Measurements from ENCODE around the gene PRDM5.

Gene PRDM5

DNA sequence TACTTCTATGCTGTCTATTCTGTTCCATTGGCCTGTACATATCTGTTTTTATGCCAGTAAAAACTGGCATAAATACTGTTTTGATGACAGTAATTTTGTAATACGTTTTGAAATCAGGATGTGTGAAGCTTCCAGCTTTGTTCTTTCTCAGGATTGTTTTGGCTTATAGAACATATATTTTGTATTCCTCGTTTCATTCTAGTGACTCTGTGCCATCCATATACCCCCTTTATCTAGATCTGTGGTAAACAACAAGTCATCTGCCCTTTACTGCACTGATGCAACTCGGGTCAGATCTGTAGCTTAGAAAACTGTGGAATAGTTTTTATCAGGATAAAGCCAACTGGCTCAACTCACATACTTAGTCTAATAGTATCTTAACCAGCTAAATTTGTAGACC is 233.7 kb downstream of the PRDM5 start:
- H3K9me3 Mint-ChIP-seq: no peaks in the 10 kb centered on the region
- H3K27ac Mint-ChIP-seq: no peak overlapping the region
- H3K27me3 Mint-ChIP-seq: no peaks in the 10 kb centered on the region
- CTCF ChIA-PET: no interaction called here
- H3K4me3 Mint-ChIP-seq: no peak overlapping the region
- DNase-seq: no peak
- no peaks in the 10 kb centered on the region for H3K36me3 Mint-ChIP-seq
- no peaks in the 10 kb centered on the region for H3K4me1 Mint-ChIP-seq

DNA sequence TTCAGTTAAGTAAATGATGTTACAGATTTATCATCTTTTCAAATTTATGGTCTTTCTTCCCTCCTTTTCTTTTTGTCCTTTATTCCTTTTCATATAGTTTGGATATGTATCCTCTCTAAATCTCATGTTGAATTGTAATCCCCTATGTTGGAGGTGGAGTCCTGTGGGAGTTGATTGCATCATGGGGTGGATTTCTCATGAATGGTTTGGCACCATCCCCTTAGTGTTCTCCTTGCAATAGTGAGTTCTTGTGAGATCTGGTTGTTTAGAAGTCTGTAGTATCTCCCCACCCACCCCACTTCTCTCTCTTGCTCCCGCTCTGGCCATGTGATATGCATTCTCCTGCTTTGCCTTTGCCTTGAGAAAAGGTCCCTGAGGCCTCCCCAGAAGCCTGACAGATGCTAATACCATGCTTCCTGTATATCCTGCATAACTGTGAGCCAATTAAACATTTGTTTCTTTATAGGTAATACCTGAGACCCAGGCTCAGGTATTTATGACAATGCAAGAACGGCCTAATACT is 236.7 kb downstream of the PRDM5 start:
- no peak for DNase-seq
- H3K27ac Mint-ChIP-seq: no peak overlapping the region
- CTCF ChIA-PET: no interaction called here
- no peaks in the 10 kb centered on the region for H3K27me3 Mint-ChIP-seq
- peaks cover 1% of the 10 kb centered on the region for H3K4me1 Mint-ChIP-seq
- no peaks in the 10 kb centered on the region for H3K9me3 Mint-ChIP-seq
- no peak overlapping the region for H3K4me3 Mint-ChIP-seq
- no peaks in the 10 kb centered on the region for H3K36me3 Mint-ChIP-seq

GRCh38 chr4:120683897-120684540 is 238.5 kb downstream of the PRDM5 start:
- no peaks in the 10 kb centered on the region for H3K27me3 Mint-ChIP-seq
- no peak for DNase-seq

GRCh38 chr4:120682981-120683380 is 239.5 kb downstream of the PRDM5 start:
- no peaks in the 10 kb centered on the region for H3K27me3 Mint-ChIP-seq
- CTCF ChIA-PET: no interaction called here
- DNase-seq: no peak
- H3K9me3 Mint-ChIP-seq: no peaks in the 10 kb centered on the region
- no peak overlapping the region for H3K27ac Mint-ChIP-seq
- H3K4me1 Mint-ChIP-seq: peaks cover 2% of the 10 kb centered on the region
- no peaks in the 10 kb centered on the region for H3K36me3 Mint-ChIP-seq
- no peak overlapping the region for H3K4me3 Mint-ChIP-seq

More at GRCh38 chr4:120683897-120684540, 238.5 kb downstream of the PRDM5 start:
- Mint-ChIP-seq H3K4me3 (no peak overlapping the region), H3K36me3 (no peaks in the 10 kb centered on the region), H3K9me3 (no peaks in the 10 kb centered on the region), H3K4me1 (peaks cover 2% of the 10 kb centered on the region), H3K27ac (no peak overlapping the region)
- CTCF ChIA-PET: no interaction called here

GRCh38 chr4:120680647-120681228 is 241.8 kb downstream of the PRDM5 start:
- no peaks in the 10 kb centered on the region for H3K36me3 Mint-ChIP-seq
- CTCF ChIA-PET: no interaction called here
- H3K27ac Mint-ChIP-seq: no peak overlapping the region

DNA sequence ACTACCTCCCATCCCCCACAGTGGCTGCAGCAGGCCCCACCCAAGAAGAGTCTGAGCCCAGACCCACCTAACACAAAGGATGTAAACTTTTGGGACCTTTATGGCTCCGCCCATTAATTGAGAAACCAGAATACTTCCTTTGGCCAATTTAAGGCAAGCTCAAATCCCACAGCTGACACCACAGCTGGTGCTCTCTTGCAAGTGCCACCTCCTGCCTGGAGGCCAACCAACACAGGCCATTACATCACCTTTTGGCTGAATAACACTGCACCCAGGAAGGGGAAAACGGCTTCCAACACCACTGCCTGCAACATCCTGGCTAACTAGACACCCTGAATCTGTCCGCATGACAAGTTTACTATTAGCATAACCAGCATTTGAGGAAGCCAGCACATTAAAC is 248.8 kb downstream of the PRDM5 start:
- no peaks in the 10 kb centered on the region for H3K9me3 Mint-ChIP-seq
- H3K36me3 Mint-ChIP-seq: no peaks in the 10 kb centered on the region
- no peaks in the 10 kb centered on the region for H3K4me1 Mint-ChIP-seq
- CTCF ChIA-PET: no interaction called here
- H3K4me3 Mint-ChIP-seq: no peak overlapping the region
- H3K27ac Mint-ChIP-seq: no peak overlapping the region
- no peak for DNase-seq
- H3K27me3 Mint-ChIP-seq: no peaks in the 10 kb centered on the region

More at GRCh38 chr4:120680647-120681228, 241.8 kb downstream of the PRDM5 start:
- no peaks in the 10 kb centered on the region for H3K9me3 Mint-ChIP-seq
- H3K4me1 Mint-ChIP-seq: peaks cover 2% of the 10 kb centered on the region
- H3K4me3 Mint-ChIP-seq: no peak overlapping the region
- DNase-seq: no peak
- no peaks in the 10 kb centered on the region for H3K27me3 Mint-ChIP-seq

- no peak overlapping the region for H3K4me3 Mint-ChIP-seq
- H3K9me3 Mint-ChIP-seq: no peaks in the 10 kb centered on the region
- no peaks in the 10 kb centered on the region for H3K4me1 Mint-ChIP-seq
- H3K36me3 Mint-ChIP-seq: no peaks in the 10 kb centered on the region
- CTCF ChIA-PET: no interaction called here
- no peaks in the 10 kb centered on the region for H3K27me3 Mint-ChIP-seq
- no peak overlapping the region for H3K27ac Mint-ChIP-seq
- DNase-seq: no peak
Measured at GRCh38 chr4:120672558-120673147, 249.9 kb downstream of the PRDM5 start.

DNA sequence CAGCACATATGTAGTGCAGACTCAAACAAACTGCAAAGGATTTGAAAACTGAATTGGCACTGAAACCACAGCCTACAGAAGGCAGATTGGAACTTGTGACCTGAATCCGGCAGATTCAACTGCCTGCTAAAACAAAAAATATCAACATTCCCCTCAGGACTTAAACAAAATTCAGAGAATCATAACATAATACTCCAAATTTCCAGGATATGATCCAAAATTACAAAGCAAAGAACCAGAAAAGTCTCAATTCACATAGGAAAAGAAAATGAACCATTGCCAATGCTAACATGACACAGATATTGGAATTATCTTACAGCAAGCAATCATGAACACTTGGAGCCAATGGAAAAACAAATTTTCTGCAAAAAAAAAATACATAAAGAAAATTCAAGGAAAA is 250.4 kb downstream of the PRDM5 start:
- DNase-seq: no peak
- H3K4me1 Mint-ChIP-seq: no peaks in the 10 kb centered on the region
- no peak overlapping the region for H3K4me3 Mint-ChIP-seq
- H3K9me3 Mint-ChIP-seq: no peaks in the 10 kb centered on the region
- H3K36me3 Mint-ChIP-seq: no peaks in the 10 kb centered on the region
- H3K27me3 Mint-ChIP-seq: no peaks in the 10 kb centered on the region
- no peak overlapping the region for H3K27ac Mint-ChIP-seq
- CTCF ChIA-PET: no interaction called here

DNA sequence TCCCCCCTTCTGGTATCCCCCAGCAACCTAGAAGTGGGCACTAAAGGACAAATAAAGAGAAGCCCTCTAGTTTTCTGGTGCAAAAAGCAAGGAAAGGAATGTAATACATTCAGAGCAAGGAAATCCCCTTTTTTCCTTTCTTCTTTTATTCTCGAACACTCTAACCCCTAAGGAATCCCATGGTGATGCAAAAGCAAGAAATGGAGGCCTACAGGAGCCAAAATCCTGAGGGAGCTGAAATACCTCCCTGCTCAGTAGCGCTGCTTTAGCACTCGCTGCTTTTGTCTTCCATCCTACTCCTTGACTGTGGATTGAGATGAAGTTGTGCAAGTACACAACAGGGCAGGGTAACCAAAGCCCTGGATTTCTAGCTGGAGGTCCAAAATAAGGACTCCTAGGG is 251.0 kb downstream of the PRDM5 start:
- no peaks in the 10 kb centered on the region for H3K9me3 Mint-ChIP-seq
- CTCF ChIA-PET: no interaction called here
- H3K27ac Mint-ChIP-seq: no peak overlapping the region
- no peak overlapping the region for H3K4me3 Mint-ChIP-seq
- H3K27me3 Mint-ChIP-seq: no peaks in the 10 kb centered on the region
- no peak for DNase-seq
- H3K36me3 Mint-ChIP-seq: no peaks in the 10 kb centered on the region
- no peaks in the 10 kb centered on the region for H3K4me1 Mint-ChIP-seq

GRCh38 chr4:120667102-120667501 is 255.4 kb downstream of the PRDM5 start:
- CTCF ChIA-PET: no interaction called here
- Mint-ChIP-seq H3K27ac (no peak overlapping the region), H3K36me3 (no peaks in the 10 kb centered on the region), H3K4me1 (no peaks in the 10 kb centered on the region), H3K9me3 (no peaks in the 10 kb centered on the region), H3K4me3 (no peak overlapping the region), H3K27me3 (no peaks in the 10 kb centered on the region)
- DNase-seq: no peak

DNA sequence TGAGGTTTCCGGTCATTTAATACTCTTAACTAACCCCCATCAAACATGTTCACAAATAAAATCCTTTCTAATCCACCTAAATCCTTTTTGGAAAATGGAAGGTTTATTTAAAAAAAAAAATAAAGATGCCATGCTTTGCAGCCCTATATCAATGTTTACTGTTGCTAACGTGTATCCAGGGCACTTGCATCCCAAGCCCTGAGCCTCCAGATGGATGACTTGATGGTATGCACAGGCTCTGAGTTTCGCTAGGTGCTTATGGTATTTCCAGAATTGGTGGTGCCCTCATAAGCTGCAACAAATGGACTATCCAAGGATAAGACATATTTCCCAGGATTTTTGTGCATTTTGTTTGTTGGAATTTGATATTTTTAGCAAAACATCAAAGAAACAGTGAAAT is 257.7 kb downstream of the PRDM5 start:
- no peak overlapping the region for H3K27ac Mint-ChIP-seq

DNA sequence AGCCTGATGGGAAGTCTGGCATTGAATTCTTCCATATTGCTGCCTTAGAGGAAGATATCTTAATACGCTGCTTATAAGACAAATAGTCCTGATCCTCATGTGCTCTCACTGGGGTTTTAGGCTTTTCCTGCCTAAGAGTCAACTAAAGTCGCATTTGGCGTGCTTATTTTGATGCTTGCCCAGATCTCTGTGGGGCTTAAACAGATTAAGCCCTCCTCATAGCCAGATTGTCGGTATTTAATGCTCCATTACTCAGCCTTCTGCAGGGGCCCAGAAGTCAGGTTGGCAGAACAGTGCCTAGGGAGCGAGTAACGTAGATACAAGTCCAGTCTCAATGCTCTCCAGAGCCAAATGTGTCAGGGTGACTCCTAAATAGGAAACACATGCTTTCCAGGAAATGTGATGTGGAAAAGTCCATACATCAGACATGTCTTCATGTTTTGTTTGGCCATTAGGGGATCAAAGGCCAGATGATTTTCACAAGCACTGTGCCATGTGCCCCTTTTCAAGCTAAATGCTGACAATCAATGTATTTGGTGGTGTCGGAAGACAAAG is 262.8 kb downstream of the PRDM5 start:
- H3K27ac Mint-ChIP-seq: no peak overlapping the region
- H3K4me1 Mint-ChIP-seq: no peaks in the 10 kb centered on the region
- DNase-seq: no peak

More for the DNA sequence above, 257.7 kb downstream of the PRDM5 start:
- CTCF ChIA-PET: no interaction called here
- no peak overlapping the region for H3K4me3 Mint-ChIP-seq
- no peaks in the 10 kb centered on the region for H3K9me3 Mint-ChIP-seq
- no peaks in the 10 kb centered on the region for H3K36me3 Mint-ChIP-seq
- DNase-seq: no peak
- H3K27me3 Mint-ChIP-seq: no peaks in the 10 kb centered on the region
- no peaks in the 10 kb centered on the region for H3K4me1 Mint-ChIP-seq

GRCh38 chr4:120658772-120659171 is 263.8 kb downstream of the PRDM5 start:
- Mint-ChIP-seq H3K27me3 (no peaks in the 10 kb centered on the region), H3K4me3 (no peak overlapping the region), H3K27ac (no peak overlapping the region), H3K4me1 (no peaks in the 10 kb centered on the region), H3K9me3 (no peaks in the 10 kb centered on the region), H3K36me3 (no peaks in the 10 kb centered on the region)
- CTCF ChIA-PET: no interaction called here
- DNase-seq: no peak

More for the DNA sequence above, 262.8 kb downstream of the PRDM5 start:
- Mint-ChIP-seq H3K27me3 (no peaks in the 10 kb centered on the region), H3K4me3 (no peak overlapping the region), H3K36me3 (no peaks in the 10 kb centered on the region), H3K9me3 (no peaks in the 10 kb centered on the region)
- CTCF ChIA-PET: no interaction called here

DNA sequence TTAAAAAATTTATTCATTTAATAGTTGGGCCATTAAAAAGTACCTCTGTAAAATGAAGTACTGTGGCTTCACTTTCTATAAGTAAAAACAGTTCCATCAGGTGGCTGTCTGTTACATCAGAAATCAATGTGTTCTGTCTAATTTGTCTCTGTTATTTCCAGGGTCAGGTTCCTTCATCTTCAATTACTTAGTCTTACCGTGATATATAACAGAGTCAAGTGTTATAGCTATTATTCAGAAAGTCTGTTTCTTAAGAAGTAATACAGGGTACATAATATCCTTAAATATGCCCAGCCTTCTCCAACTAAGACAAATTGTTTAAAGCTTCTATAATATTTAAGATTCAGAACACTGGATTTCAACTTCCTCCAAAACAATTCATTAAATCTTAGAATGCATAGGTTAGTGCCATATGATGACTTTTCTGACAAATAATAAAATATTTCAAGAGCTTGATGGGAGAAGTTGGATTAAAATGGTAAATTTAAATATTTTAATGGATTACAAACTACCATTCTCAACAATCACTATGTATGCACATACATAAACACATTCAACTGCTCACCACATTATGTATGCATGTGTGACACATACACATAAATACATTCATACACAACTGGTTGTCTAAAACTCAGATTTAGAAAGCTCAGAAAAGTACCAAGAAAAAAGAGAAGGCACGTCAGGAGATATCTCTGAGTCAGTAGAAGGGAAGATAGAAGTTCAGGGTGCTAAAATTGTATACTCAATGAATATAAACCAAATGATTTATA is 268.5 kb downstream of the PRDM5 start:
- H3K27ac Mint-ChIP-seq: no peak overlapping the region

More for the DNA sequence above, 268.5 kb downstream of the PRDM5 start:
- Mint-ChIP-seq H3K9me3 (no peaks in the 10 kb centered on the region), H3K36me3 (no peaks in the 10 kb centered on the region), H3K4me3 (no peak overlapping the region), H3K27me3 (no peaks in the 10 kb centered on the region), H3K4me1 (no peaks in the 10 kb centered on the region)
- CTCF ChIA-PET: no interaction called here
- DNase-seq: no peak

Data from activated naive CD4-positive, alpha-beta T cell treated with anti-CD3 and anti-CD28 coated beads, Interleukin-2, amount 10 ng/mL, durations not matched to agents 7 days and 5 days (primary cell).